ENCODE measurements around the gene C12orf42. TPM values are rescaled to one million over a fixed set of nuclear protein-coding genes. Genes with fewer than 3 reads are reported as not detected.
"Not testable (repeated sequence)": the region's sequence is repeated elsewhere in the genome, so short reads cannot be mapped to it uniquely, and the experiment has no call there.

The C12orf42 gene
- total RNA-seq, 1 experiment from 2014 or later = not detected

DNA sequence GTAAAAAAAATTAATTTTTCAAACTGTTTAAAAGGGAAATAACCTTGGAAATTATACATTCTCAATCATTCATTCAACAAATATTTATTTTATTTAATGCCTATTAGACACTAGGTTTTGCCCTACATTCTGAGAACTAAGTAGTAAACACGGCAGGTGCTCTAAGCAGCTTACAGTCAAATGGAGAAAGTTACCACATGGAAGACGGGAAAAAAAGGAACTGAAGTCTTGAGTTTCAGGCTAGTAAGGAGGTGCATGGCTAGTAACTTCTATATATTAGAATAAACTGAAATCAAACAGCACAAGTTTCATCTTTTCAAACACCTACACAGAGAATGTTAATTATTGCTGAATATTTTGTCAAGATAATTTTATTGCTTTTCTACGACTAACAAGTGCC lies 52.9 kb downstream of the C12orf42 start:
- ChIA-PET POLR2A (no interaction called here), CTCF (no interaction called here)
- no peak for DNase-seq
- Histone ChIP-seq H3K4me3 (ENCODE audit: low read depth, low read length) (no peak overlapping the region), H3K9me3 (peaks cover 2% of the 10 kb centered on the region; the same call in 1 of the 2 replicates), H3K36me3 (ENCODE audit: control insufficient read depth, insufficient read depth, low read length) (no peaks in the 10 kb centered on the region), H3K4me1 (no peaks in the 10 kb centered on the region), H3K27me3 (replicated peaks; ENCODE audit: control insufficient read depth, insufficient read depth, low read length) (no peaks in the 10 kb centered on the region)
- Mint-ChIP-seq H3K27me3 (ENCODE audit: insufficient read depth, unreplicated experiment) (no peaks in the 10 kb centered on the region), H3K27ac (ENCODE audit: unreplicated experiment) (no peak overlapping the region), H3K4me3 (ENCODE audit: unreplicated experiment) (no peak overlapping the region), H3K36me3 (ENCODE audit: insufficient read depth, unreplicated experiment) (no peaks in the 10 kb centered on the region), H3K4me1 (ENCODE audit: low read depth, unreplicated experiment) (no peaks in the 10 kb centered on the region), H3K9me3 (ENCODE audit: unreplicated experiment) (peaks cover 9% of the 10 kb centered on the region)
- BruUV-seq (replicated peaks) = no TSS peak
- intact Hi-C loops (cut with micrococcal nuclease; ENCODE audit: unreplicated experiment) = no loop called here
- TF ChIP-seq, protein P1, sequence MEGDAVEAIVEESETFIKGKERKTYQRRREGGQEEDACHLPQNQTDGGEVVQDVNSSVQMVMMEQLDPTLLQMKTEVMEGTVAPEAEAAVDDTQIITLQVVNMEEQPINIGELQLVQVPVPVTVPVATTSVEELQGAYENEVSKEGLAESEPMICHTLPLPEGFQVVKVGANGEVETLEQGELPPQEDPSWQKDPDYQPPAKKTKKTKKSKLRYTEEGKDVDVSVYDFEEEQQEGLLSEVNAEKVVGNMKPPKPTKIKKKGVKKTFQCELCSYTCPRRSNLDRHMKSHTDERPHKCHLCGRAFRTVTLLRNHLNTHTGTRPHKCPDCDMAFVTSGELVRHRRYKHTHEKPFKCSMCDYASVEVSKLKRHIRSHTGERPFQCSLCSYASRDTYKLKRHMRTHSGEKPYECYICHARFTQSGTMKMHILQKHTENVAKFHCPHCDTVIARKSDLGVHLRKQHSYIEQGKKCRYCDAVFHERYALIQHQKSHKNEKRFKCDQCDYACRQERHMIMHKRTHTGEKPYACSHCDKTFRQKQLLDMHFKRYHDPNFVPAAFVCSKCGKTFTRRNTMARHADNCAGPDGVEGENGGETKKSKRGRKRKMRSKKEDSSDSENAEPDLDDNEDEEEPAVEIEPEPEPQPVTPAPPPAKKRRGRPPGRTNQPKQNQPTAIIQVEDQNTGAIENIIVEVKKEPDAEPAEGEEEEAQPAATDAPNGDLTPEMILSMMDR (IDR thresholded peaks at IDR 0.05; ENCODE audit: insufficient read depth in 1 of 2, low read depth in 1 of 2, low read length in 1 of 2, severe bottlenecking in 1 of 2, unreplicated experiment in 1 of 2) = no peak

DNA sequence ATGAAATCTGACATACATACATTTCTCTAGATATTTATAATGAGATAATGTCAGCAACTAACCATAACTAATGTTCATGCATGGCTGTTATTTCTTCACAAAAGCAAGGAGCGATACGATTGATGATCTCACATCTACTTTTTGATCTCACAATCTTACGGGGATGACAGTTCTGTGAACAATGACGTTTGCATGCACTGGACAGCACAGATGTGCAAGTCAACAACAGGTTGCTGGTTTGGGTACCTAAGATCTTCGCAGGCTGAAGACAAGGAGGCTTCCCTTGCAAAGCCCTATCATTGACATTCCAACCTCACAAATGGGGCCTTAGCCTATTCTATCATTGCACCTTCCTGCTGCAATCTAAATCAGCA lies 53.6 kb downstream of the C12orf42 start:
- H3K9me3 Mint-ChIP-seq (ENCODE audit: unreplicated experiment) = peaks cover 2% of the 10 kb centered on the region
- H3K27me3 Mint-ChIP-seq (ENCODE audit: insufficient read depth, unreplicated experiment) = no peaks in the 10 kb centered on the region
- no peaks in the 10 kb centered on the region for H3K4me1 ChIP-seq
- ChIA-PET CTCF (no interaction called here), POLR2A (no interaction called here)
- peaks cover under 1% of the 10 kb centered on the region; the same call in 1 of the 2 replicates for H3K9me3 ChIP-seq
- H3K4me3 Mint-ChIP-seq (ENCODE audit: unreplicated experiment) = no peak overlapping the region
- no peak for DNase-seq
- TF ChIP-seq, protein P1 (IDR thresholded peaks at IDR 0.05; ENCODE audit: insufficient read depth in 1 of 2, low read depth in 1 of 2, low read length in 1 of 2, severe bottlenecking in 1 of 2, unreplicated experiment in 1 of 2) = no peak
- no TSS peak for BruUV-seq (replicated peaks)
- H3K4me1 Mint-ChIP-seq (ENCODE audit: low read depth, unreplicated experiment) = no peaks in the 10 kb centered on the region
- H3K27ac Mint-ChIP-seq (ENCODE audit: unreplicated experiment) = no peak overlapping the region
- H3K4me3 ChIP-seq (ENCODE audit: low read depth, low read length) = no peak overlapping the region
- no peaks in the 10 kb centered on the region for H3K36me3 Mint-ChIP-seq (ENCODE audit: insufficient read depth, unreplicated experiment)
- H3K36me3 ChIP-seq (ENCODE audit: control insufficient read depth, insufficient read depth, low read length) = no peaks in the 10 kb centered on the region
- intact Hi-C loops (cut with micrococcal nuclease; ENCODE audit: unreplicated experiment) = no loop called here
- no peaks in the 10 kb centered on the region for H3K27me3 ChIP-seq (replicated peaks; ENCODE audit: control insufficient read depth, insufficient read depth, low read length)

DNA sequence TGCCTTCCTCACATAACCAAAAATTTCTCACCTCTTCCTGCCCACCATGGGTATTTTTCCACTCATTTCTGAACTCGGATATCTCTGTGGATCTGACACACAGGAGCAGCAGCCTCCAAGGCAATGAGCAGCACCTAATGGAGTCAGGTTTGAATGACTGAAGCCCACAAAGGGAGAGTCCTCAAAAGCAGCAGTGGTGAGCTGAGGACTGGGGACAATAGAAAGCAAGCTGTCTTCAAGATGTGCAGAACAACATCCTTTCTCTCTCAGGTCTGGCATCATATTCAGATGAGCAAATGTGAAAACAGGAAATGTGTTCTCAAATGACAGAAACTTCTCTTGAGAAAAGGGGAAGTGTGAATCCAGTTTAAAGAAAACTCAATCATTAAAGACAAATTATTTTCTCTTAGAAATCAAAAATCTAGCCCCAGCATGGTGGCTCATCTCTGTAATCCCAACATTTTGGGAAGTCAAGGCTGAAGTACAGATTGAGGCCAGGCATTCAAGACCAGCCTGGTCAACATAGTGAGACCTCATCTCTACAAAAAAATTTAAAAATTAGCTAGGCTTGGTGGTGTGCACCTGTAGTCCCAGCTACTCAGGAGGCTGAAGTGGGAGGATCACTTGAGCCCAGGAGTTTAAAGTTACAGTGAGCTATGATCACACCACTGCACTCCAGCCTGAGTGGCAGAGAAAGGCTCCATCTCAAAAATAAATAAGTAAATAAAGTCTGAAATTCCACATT lies 54.2 kb downstream of the C12orf42 start:
- no TSS peak for BruUV-seq (replicated peaks)
- no peaks in the 10 kb centered on the region for H3K27me3 ChIP-seq (replicated peaks; ENCODE audit: control insufficient read depth, insufficient read depth, low read length)
- no peak overlapping the region for H3K4me3 Mint-ChIP-seq (ENCODE audit: unreplicated experiment)
- intact Hi-C loops (cut with micrococcal nuclease; ENCODE audit: unreplicated experiment) = no loop called here
- no peaks in the 10 kb centered on the region for H3K4me1 Mint-ChIP-seq (ENCODE audit: low read depth, unreplicated experiment)
- H3K4me3 ChIP-seq (ENCODE audit: low read depth, low read length) = no peak overlapping the region
- H3K4me1 ChIP-seq = no peaks in the 10 kb centered on the region
- H3K9me3 Mint-ChIP-seq (ENCODE audit: unreplicated experiment) = no peaks in the 10 kb centered on the region
- no peaks in the 10 kb centered on the region; the same call in 1 of the 2 replicates for H3K9me3 ChIP-seq
- H3K36me3 Mint-ChIP-seq (ENCODE audit: insufficient read depth, unreplicated experiment) = no peaks in the 10 kb centered on the region
- CTCF ChIA-PET = no interaction called here
- TF ChIP-seq, protein P1 (IDR thresholded peaks at IDR 0.05; ENCODE audit: insufficient read depth in 1 of 2, low read depth in 1 of 2, low read length in 1 of 2, severe bottlenecking in 1 of 2, unreplicated experiment in 1 of 2) = no peak
- no peaks in the 10 kb centered on the region for H3K36me3 ChIP-seq (ENCODE audit: control insufficient read depth, insufficient read depth, low read length)
- POLR2A ChIA-PET = no interaction called here
- H3K27me3 Mint-ChIP-seq (ENCODE audit: insufficient read depth, unreplicated experiment) = no peaks in the 10 kb centered on the region
- DNase-seq = no peak
- no peak overlapping the region for H3K27ac Mint-ChIP-seq (ENCODE audit: unreplicated experiment)

DNA sequence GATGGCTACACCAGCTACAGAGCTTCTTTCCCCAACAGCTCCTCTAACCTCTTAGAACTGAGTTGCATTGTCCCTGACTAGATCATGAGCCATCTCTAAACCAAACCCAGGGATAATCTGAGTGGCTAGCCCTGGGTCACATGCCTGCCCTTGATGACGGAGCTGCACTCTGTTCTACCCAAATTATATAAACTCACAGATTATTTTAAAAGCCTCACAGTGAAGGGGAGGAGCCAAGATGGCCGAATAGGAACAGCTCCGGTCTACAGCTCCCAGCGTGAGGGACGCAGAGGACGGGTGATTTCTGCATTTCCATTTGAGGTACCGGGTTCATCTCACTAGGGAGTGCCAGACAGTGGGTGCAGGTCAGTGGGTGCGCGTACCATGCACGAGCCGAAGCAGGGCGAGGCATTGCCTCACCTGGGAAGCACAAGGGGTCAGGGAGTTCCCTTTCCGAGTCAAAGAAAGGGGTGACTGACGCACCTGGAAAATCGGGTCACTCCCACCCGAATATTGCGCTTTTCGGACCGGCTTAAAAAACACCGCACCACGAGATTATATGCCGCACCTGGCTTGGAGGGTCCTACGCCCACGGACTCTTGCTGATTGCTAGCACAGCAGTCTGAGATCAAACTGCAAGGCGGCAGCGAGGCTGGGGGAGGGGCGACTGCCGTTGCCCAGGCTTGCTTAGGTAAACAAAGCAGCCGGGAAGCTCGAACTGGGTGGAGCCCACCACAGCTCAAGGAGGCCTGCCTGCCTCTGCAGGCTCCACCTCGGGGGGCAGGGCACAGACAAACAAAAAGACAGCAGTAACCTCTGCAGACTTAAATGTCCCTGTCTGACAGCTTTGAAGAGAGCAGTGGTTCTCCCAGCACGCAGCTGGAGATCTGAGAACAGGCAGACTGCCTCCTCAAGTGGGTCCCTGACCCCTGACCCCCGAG lies 61.3 kb downstream of the C12orf42 start:
- H3K27me3 Mint-ChIP-seq (ENCODE audit: insufficient read depth, unreplicated experiment); H3K4me1 Mint-ChIP-seq (ENCODE audit: low read depth, unreplicated experiment); H3K9me3 Mint-ChIP-seq (ENCODE audit: unreplicated experiment); H3K36me3 ChIP-seq (ENCODE audit: control insufficient read depth, insufficient read depth, low read length); intact Hi-C loops (cut with micrococcal nuclease; ENCODE audit: unreplicated experiment); H3K27me3 ChIP-seq (replicated peaks; ENCODE audit: control insufficient read depth, insufficient read depth, low read length); H3K9me3 ChIP-seq; H3K36me3 Mint-ChIP-seq (ENCODE audit: insufficient read depth, unreplicated experiment); H3K4me1 ChIP-seq: not testable (repeated sequence)
- peak overlapping the region; percentile 44 for H3K4me3 ChIP-seq (ENCODE audit: low read depth, low read length)
- H3K27ac Mint-ChIP-seq (ENCODE audit: unreplicated experiment) = peak overlapping the region; percentile 78
- DNase-seq = peak; percentile 53 to 59
- BruUV-seq (replicated peaks) = TSS peak; percentile 53
- POLR2A ChIA-PET = interaction anchor here (0.6 kb wide), 1 partner anchor 71 kb away, joined by 3 read pairs; no protein-coding TSS in a partner anchor
- peak overlapping the region; percentile 74 for H3K4me3 Mint-ChIP-seq (ENCODE audit: unreplicated experiment)
- CTCF ChIA-PET = interaction anchor here (0.6 kb wide), 1 partner anchor 422 kb away, joined by 4 read pairs; no protein-coding TSS in a partner anchor

Data from Caco-2 (cell line).